Naive thymus-derived CD8-positive, alpha-beta T cell (primary cell): ENCODE measurements around the gene PSAT1. TPM values are rescaled to one million over a fixed set of nuclear protein-coding genes. Genes with fewer than 3 reads are reported as not detected.

Experiments
- ATAC-seq, 2 donors: fragments of 150-1000 bp; cut with Tn5 transposase in 1 of 2; sonication (Bioruptor Pico), chemical (Tn5 transposase) in 1 of 2; 1 replicate in 1 of 2; 2 replicates in 1 of 2; pipeline ENCODE4 v1.10.0; 2021; ENCODE audit warnings: mild to moderate bottlenecking in 2 of 2, moderate library complexity in 2 of 2
- POLR2A ChIA-PET: fragments of 350-600 bp; sonication (Branson Sonifier 250); formaldehyde crosslinking; loops from one replicate; lab custom pipeline; 2021; ENCODE audit warnings: antibody characterized with exemption; lab: Charles Lee
- DNase-seq, 10 donors: peaks; one replicate each; pipeline versions ENCODE4 v3.0.0 to v3.0.0-alpha.2; 2020 to 2022
- H3K27ac Mint-ChIP-seq, 10 donors: one replicate each; pipeline ENCODE4 v1.8.0; 2020 to 2022; ENCODE audit warnings: mild to moderate bottlenecking in 10 of 10, mixed read lengths in 10 of 10, moderate library complexity in 4 of 10, inconsistent platforms in 1 of 10
- H3K27me3 Mint-ChIP-seq, 5 donors: one replicate each; pipeline ENCODE4 v1.8.0; 2021 to 2022; ENCODE audit warnings: mixed read lengths in 5 of 5
- H3K36me3 Mint-ChIP-seq, 3 donors: one replicate each; pipeline ENCODE4 v1.8.0; 2020 to 2022; ENCODE audit warnings: mixed read lengths in 3 of 3, mild to moderate bottlenecking in 2 of 3, inconsistent platforms in 1 of 3
- H3K4me1 Mint-ChIP-seq, 4 donors: one replicate each; pipeline ENCODE4 v1.8.0; 2021 to 2022; ENCODE audit warnings: mixed read lengths in 4 of 4
- H3K4me3 Mint-ChIP-seq, 10 donors: one replicate each; pipeline ENCODE4 v1.8.0; 2020 to 2022; ENCODE audit warnings: mild to moderate bottlenecking in 10 of 10, mixed read lengths in 10 of 10, moderate library complexity in 6 of 10, inconsistent platforms in 1 of 10
- H3K9me3 Mint-ChIP-seq, 9 donors: one replicate each; pipeline ENCODE4 v1.8.0; 2020 to 2022; ENCODE audit warnings: mixed read lengths in 9 of 9, mild to moderate bottlenecking in 3 of 9, inconsistent platforms in 1 of 9, moderate library complexity in 1 of 9
- polyA plus RNA-seq, 3 donors: library from polyadenylated mRNA; unstranded; fragments of 300-500 nt; fragmentation: Illumina TruSeq; gene quantifications; one replicate each; pipeline ENCODE4 v1.2.3, GENCODE V29; 2021
- total RNA-seq, 8 experiments: library from RNA in 2 of 8; stranded (reverse) in 2 of 8; gene quantifications; one replicate each; pipeline ENCODE4 v1.2.3 and lab custom pipeline; 2021 to 2026

The PSAT1 gene
- total RNA-seq (10 to 100 TPM; 28.3 to 29.3 TPM), polyA plus RNA-seq (10 to 100 TPM; 12.1 to 20.1 (median 15.3) TPM), total RNA-seq (lab: John Stamatoyannopoulos, UW) (0.98 to 277 (median 15.5) reads per million in 6 experiments)

DNA sequence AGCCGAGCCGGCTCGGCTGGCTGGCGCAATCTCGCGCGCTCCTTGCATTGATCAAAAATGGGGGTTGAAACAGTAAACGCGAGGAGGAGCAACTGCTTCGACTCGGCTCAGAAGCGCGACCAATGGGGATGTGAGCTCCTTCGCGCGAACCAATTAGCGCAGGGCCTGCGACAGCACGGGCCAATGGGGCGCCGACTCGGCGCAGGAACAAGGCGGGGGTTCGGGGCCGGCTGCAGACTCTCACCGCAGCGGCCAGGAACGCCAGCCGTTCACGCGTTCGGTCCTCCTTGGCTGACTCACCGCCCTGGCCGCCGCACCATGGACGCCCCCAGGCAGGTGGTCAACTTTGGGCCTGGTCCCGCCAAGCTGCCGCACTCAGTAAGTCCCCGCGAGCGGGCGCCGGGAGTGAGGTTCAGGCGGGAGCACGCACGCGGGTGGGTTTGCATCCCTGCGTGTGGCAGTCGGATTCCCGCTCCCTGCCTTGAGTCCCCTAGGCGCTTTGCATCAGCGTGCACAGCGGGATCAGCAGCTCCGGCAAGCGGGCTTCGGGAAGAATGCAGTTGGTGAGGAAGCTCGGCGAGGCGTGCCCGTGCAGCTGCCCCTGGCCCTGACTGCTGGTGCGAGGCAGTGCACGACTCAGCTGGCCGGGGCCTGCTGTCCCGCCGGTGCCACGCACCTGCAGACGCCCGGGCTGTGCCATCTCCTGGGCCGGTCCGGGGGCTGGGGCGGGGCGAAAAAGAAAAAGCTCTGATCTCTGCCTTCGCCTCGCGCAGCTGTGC lies at the start of gene PSAT1:
TSS of gene PSAT1 (plus strand) at position 233 of the 779 bp plus-strand sequence. CDS start at position 319, 86 bp downstream.
- DNase-seq (peak; percentile 64 to 93 (median 84)), ATAC-seq (peak; percentile 97 to 98)
- peaks cover 16 to 37% (median 30%) of the 10 kb centered on the region in 4 donors for H3K4me1 Mint-ChIP-seq
- peak within 1 kb of the TSS; percentile 41 to 94 (median 82) for H3K27ac Mint-ChIP-seq
- POLR2A ChIA-PET: interaction anchor here (0.6 to 1.9 kb wide), 5 partner anchors 25 to 1275 kb away, joined by 3 to 5 read pairs (median 4); partner anchors contain the start of gene VPS13A
- H3K4me3 Mint-ChIP-seq: peak within 1 kb of the TSS; percentile 86 to 95 (median 90)
- H3K9me3 Mint-ChIP-seq: no peaks in the 10 kb centered on the region
- H3K36me3 Mint-ChIP-seq: peaks cover 0 to 5% (median 4%) of the 10 kb centered on the region in 3 donors
- peaks cover 0 to 2% (median 0%) of the 10 kb centered on the region in 5 donors for H3K27me3 Mint-ChIP-seq

DNA sequence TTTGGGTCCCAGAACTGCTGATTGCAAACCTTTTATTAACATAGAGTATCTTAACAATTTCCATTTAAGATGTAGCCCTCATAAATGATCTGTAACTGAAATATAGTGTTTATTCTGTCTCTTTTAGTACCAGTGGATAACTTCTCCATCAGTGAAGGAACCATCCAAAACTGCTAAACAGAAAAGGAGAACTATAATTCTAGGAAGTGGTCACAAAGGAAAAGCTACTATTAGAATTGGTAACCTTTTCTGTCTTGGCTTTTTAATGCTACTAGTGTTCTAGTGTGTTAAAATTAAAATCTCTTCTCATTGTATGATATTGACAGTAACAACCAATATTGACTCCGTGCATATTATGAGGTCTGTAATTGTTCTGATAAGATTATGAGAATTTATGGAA lies 48.3 kb upstream of the PSAT1 start:
- Mint-ChIP-seq H3K9me3 (no peaks in the 10 kb centered on the region), H3K4me3 (no peak overlapping the region), H3K36me3 (peaks cover 0 to 79% (median 37%) of the 10 kb centered on the region in 3 donors), H3K27me3 (no peaks in the 10 kb centered on the region), H3K4me1 (peaks cover 0 to 9% (median 4%) of the 10 kb centered on the region in 4 donors), H3K27ac (no peak overlapping the region)
- no peak for DNase-seq
- no peak for ATAC-seq
- POLR2A ChIA-PET: no interaction called here

DNA sequence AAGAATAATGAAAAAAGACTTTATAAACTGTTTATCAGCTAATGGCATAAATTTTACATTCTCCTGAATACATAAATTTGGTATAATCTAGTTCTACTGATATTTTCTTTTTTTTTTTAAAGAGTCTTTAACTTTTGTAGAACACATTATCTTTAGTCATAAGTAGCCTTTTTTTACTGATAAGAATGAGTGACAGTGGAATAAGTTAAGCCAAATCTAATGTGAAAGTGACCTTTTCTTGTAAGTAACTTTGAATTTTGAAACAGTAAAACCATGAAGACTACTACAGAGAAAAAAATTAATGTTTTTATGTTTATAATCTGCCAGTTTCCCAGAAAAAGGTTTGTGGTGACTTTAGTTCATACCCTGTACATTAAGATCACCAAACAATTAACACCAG lies 47.4 kb upstream of the PSAT1 start:
- Mint-ChIP-seq H3K4me3 (no peak overlapping the region), H3K4me1 (peaks cover 0 to 7% (median 4%) of the 10 kb centered on the region in 4 donors), H3K27ac (no peak overlapping the region), H3K36me3 (peaks cover 0 to 79% (median 33%) of the 10 kb centered on the region in 3 donors), H3K9me3 (no peaks in the 10 kb centered on the region), H3K27me3 (no peaks in the 10 kb centered on the region)
- POLR2A ChIA-PET: no interaction called here
- ATAC-seq (no peak), DNase-seq (no peak)

DNA sequence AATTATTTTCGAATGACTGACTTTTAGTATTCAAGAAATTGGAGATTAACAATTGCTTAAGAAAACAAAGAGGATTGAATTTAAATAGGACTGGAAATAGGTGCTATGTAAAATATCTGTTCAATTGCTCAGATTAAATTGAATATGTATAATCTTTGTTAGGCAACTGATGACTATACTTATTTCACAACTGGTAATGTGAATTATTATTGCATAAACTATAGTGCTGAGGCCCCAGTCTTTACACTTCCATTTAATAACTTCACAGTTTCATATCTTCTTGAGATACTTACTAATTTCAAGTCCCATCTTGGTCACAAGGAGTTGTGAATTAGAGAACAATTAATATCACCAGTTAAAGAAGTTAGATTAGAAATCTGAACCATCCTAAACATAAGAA lies 44.3 kb upstream of the PSAT1 start:
- POLR2A ChIA-PET: no interaction called here
- no peak for DNase-seq
- Mint-ChIP-seq H3K27ac (no peak overlapping the region), H3K4me3 (no peak overlapping the region), H3K36me3 (peaks cover 0 to 71% (median 23%) of the 10 kb centered on the region in 3 donors), H3K9me3 (no peaks in the 10 kb centered on the region), H3K4me1 (peaks cover 0 to 6% (median 1%) of the 10 kb centered on the region in 4 donors), H3K27me3 (no peaks in the 10 kb centered on the region)
- no peak for ATAC-seq

DNA sequence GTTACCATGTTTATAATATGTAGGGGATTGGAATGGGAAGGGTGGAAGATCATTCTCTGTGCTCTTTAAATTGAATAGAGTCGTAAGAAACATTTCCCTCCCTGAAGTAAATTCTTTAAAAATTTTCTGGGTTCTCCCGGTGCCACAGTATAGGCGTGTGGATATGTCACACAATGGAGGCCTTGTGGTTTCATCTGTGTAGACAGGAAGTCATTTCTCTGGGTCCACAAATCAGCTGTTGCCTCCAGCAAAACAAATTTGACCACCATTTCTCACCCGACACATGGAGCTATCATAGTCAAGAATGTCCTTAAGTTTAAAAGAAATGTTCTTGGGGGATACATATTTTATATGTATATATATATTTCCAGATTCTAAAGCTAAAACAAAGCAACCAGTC lies 43.6 kb upstream of the PSAT1 start:
- peaks cover 0 to 66% (median 20%) of the 10 kb centered on the region in 3 donors for H3K36me3 Mint-ChIP-seq
- H3K4me3 Mint-ChIP-seq: no peak overlapping the region
- DNase-seq: no peak

DNA sequence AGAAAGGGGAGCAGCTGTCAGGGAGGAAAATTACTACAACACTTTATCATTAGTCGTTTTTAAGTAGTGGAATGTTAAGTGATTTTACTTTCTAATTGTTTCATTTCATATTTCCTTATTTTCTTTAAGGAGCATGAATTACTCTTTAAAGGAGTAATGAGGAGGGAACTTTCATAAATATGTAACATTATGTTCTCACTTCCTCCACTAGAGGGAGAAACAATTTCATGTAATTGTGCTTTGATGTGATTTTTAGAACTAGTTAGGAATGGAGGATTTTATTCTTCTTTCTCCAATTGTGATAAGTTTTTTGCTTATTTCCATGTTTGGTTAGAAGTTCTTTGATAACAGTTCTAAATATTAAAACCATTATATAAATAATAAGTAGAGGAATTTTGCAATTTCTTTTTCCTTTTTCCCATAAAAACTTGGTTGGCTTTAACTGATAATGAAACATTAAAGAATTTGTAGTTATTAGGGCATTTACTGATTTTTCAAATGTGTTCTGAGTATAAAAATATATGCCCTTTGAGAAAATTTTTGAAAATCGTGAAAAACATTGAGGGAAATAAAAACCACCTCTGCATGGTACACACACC lies 35.4 kb upstream of the PSAT1 start:
- Mint-ChIP-seq H3K9me3 (no peaks in the 10 kb centered on the region), H3K27ac (no peak overlapping the region), H3K27me3 (no peaks in the 10 kb centered on the region), H3K4me3 (no peak overlapping the region), H3K36me3 (peaks cover 4 to 58% (median 19%) of the 10 kb centered on the region in 3 donors), H3K4me1 (peaks cover 0 to 5% (median 0%) of the 10 kb centered on the region in 4 donors)
- ATAC-seq: no peak
- POLR2A ChIA-PET: no interaction called here
- peak in 3 of 10 donors; percentile 26 to 34 (median 28) for DNase-seq

More for the DNA sequence above, 43.6 kb upstream of the PSAT1 start:
- Mint-ChIP-seq H3K9me3 (no peaks in the 10 kb centered on the region), H3K27ac (peak overlapping the region in 1 of 10 donors; percentile 34), H3K4me1 (peaks cover 0 to 6% (median 1%) of the 10 kb centered on the region in 4 donors), H3K27me3 (no peaks in the 10 kb centered on the region)
- no peak for ATAC-seq
- POLR2A ChIA-PET: no interaction called here

DNA sequence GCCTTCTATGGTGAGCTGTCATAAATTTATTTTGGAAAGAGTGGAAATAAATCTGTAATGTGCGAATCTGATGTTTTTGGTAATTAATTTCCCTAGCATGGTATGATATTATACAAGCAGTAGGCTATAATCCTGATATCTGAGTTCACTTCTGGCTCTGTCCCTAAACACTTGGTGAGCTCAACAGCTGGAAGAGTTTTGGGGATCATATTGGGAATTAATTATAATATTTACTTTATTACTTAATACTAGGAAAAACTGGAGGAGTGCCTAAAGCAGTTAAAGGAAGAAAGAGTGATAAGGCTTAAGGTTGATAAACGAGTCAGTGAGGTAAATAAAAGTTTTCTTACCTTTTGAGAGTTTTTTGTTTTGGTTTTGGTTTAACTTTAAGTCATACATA lies 34.3 kb upstream of the PSAT1 start:
- peaks cover 10 to 57% (median 24%) of the 10 kb centered on the region in 3 donors for H3K36me3 Mint-ChIP-seq
- no peaks in the 10 kb centered on the region for H3K9me3 Mint-ChIP-seq
- H3K27ac Mint-ChIP-seq: no peak overlapping the region
- POLR2A ChIA-PET: no interaction called here
- no peak for DNase-seq
- H3K27me3 Mint-ChIP-seq: no peaks in the 10 kb centered on the region
- H3K4me1 Mint-ChIP-seq: peaks cover 0 to 3% (median 0%) of the 10 kb centered on the region in 4 donors
- H3K4me3 Mint-ChIP-seq: no peak overlapping the region
- no peak for ATAC-seq

DNA sequence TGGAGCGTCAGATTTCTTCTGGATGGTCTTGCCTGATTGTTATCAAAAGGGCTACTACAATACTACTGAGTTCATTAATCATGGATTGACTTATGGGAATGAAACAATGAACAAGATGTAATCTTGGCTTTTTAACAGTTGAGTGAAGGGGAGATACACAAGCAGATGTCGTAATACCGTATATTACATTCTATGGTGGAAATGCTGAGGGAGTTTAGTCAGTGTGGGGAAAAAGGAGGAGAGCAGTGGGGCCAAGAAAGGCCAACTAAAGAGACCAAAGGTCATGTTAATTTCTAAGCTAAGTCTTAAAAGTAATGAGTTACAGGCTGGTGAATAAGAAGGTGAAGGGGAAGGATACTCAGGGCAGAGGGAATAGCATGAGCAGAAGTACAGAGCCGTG lies 29.0 kb upstream of the PSAT1 start:
- Mint-ChIP-seq H3K27me3 (no peaks in the 10 kb centered on the region), H3K27ac (no peak overlapping the region), H3K36me3 (peaks cover 16 to 74% (median 30%) of the 10 kb centered on the region in 3 donors), H3K9me3 (no peaks in the 10 kb centered on the region), H3K4me1 (no peaks in the 10 kb centered on the region), H3K4me3 (no peak overlapping the region)
- POLR2A ChIA-PET: no interaction called here
- no peak for ATAC-seq
- no peak for DNase-seq

DNA sequence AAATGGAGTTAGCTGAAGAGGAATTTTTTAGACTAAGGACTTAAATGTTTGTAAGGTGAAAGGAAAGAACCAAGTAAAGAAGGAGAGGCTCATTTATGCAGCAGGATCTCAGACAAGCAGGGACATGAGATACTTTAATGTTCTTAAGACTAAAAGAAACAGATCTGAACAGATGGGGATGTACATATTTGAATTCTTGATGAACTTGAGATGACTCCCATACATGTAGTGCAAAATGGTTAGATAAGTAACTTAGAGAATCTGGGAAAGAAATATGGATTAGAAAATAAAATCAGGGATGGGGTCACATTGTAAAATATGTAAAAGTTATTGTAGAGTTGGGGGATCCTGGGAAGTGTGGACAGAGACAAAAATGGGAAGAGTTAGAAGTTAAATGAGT lies 27.1 kb upstream of the PSAT1 start:
- H3K9me3 Mint-ChIP-seq: no peaks in the 10 kb centered on the region
- peaks cover 12 to 63% (median 29%) of the 10 kb centered on the region in 3 donors for H3K36me3 Mint-ChIP-seq
- H3K4me1 Mint-ChIP-seq: no peaks in the 10 kb centered on the region
- POLR2A ChIA-PET: no interaction called here
- ATAC-seq (no peak), DNase-seq (no peak)
- no peak overlapping the region for H3K4me3 Mint-ChIP-seq
- no peaks in the 10 kb centered on the region for H3K27me3 Mint-ChIP-seq
- peak overlapping the region in 2 of 10 donors; percentile 17 to 70 for H3K27ac Mint-ChIP-seq

DNA sequence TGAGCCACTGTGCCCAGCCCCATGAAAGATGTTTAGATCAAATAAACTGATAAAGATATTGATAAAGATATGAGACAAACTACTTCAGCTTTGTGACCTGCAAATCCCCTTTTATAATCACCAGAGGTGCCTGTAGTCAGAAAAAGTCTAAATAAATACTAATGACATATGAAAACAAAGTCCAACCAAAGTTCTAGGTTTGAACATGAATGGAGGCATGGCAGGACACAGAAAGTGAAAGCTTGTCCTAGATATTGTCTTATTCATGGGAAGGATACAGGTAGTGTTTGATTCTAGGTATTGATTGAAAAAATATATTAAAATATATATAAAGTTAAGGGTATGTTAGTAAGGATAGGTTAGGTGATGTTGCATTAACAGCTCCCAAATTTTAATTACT lies 24.6 kb upstream of the PSAT1 start:
- Mint-ChIP-seq H3K27ac (no peak overlapping the region), H3K27me3 (no peaks in the 10 kb centered on the region), H3K36me3 (peaks cover 9 to 41% (median 12%) of the 10 kb centered on the region in 3 donors), H3K9me3 (no peaks in the 10 kb centered on the region), H3K4me3 (no peak overlapping the region), H3K4me1 (no peaks in the 10 kb centered on the region)
- no peak for ATAC-seq
- no peak for DNase-seq
- POLR2A ChIA-PET: interaction anchor here (1.6 kb wide), 1 partner anchor 24 kb away, joined by 3 read pairs; the partner anchor contains the start of gene PSAT1

DNA sequence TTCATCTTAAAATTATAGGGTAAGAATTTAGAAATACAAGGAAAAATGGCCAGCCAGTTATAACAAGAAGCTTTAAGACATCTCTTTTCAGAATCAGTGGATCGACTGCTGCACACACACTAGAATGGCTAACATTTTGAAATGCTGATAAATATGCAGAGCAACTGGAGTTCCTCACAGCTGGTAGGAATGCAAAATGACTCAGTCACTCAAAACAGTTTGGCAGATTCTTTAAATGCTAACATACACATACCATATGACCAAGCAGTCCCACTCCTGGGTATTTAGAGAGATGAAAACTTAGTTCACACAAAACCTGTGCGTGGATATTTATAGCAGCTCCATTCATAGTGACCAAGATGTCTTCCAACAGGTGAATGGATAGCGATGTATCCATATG lies 23.2 kb upstream of the PSAT1 start:
- H3K27me3 Mint-ChIP-seq: no peaks in the 10 kb centered on the region
- no peaks in the 10 kb centered on the region for H3K9me3 Mint-ChIP-seq
- H3K4me3 Mint-ChIP-seq: no peak overlapping the region
- POLR2A ChIA-PET: no interaction called here
- DNase-seq (no peak), ATAC-seq (no peak)
- peaks cover 0 to 28% (median 12%) of the 10 kb centered on the region in 3 donors for H3K36me3 Mint-ChIP-seq
- H3K27ac Mint-ChIP-seq: peak overlapping the region in 1 of 10 donors; percentile 6
- peaks cover 3 to 13% (median 7%) of the 10 kb centered on the region in 4 donors for H3K4me1 Mint-ChIP-seq

DNA sequence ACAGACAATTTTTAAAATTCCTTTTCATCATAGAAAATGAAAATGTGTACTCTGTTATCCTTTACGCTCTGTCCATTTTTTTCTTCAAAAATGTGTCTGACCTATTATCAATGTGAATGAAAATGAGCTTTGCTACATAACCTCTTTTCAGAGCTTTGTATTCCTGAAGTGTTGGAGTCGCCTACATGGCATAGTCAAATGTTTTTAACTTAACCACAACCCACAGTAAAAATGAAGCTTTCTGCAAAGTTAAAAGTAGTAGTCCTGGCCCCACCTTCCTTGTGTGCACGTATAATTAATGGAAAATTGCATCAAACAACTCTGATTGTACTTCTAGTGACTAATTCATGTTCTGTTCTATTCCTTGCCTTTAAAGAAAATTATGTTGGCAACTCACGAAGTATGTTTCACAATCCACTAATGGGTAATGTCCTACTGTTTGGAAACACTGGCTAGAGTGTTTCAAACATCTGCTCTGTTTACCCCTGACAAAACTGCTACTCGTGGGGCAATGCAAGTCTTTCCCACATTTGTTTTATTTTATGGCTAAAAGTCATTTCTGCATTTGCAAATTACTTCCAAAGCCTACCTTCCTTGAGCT lies 18.6 kb upstream of the PSAT1 start:
- Mint-ChIP-seq H3K9me3 (no peaks in the 10 kb centered on the region), H3K27ac (peak overlapping the region in 2 of 10 donors; percentile 40 to 65), H3K4me1 (peaks cover 3 to 13% (median 7%) of the 10 kb centered on the region in 4 donors), H3K27me3 (no peaks in the 10 kb centered on the region), H3K36me3 (no peaks in the 10 kb centered on the region), H3K4me3 (no peak overlapping the region)
- ATAC-seq (no peak), DNase-seq (no peak)
- POLR2A ChIA-PET: no interaction called here
